Stimulated activated CD4-positive, alpha-beta T cell treated with anti-CD3 and anti-CD28 coated beads, Interleukin-2, amount 100 ng/mL, for 4 hours (primary cell): ENCODE results near the gene TMEM132C.

Experiments used
- DNase-seq: peaks from one replicate; pipeline ENCODE4 v3.0.0-alpha.2; 2020; ENCODE audit warnings: low read depth

Gene TMEM132C

DNA sequence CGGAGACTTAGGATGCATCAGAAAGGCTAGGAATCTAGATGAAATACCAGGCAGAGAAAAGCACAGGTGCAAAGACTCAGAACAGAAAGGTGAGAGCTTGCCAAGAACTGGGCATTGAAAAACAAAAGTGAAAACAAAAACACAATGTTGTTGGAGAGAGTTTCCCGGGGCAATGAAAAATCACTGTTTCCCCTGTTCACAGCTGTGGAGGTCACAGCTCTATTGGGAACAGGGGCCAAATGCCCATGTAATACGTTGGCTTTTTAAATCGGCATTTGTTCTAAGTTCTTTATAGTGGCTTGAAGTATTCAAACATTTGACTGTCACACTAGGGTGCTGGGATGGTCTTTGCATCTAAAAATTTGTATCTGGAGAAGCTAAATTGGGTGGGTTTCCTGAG, 448.5 kb downstream of the TMEM132C start:
- DNase-seq = no peak

DNA sequence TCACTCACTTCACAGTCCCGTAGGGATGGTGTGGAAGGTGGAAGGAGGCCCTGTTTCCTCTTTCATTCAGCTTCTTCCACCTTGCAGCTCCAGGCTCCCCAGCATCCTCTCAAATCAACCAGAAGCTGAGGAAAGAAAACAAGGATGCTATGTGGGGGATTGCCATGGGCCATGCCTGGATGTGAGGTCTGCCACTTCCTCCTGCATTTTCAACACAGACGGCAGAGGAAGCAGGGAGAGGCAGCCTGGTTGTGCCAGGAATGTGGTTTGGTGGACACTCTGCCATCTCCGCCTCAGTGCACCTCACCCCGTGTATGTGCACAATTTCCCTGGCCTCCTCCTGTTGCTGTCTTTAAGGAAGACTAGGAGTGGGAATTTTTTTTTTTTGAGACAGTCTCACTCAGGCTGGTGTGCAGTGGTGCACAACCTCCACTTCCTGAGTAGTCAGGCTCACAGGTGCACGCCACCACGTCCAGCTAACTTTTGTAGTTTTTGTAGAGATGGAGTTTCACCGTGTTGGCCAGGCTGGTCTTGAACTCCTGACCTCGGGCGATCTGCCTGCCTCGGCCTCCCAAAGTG, 457.6 kb downstream of the TMEM132C start:
- no peak for DNase-seq

DNA sequence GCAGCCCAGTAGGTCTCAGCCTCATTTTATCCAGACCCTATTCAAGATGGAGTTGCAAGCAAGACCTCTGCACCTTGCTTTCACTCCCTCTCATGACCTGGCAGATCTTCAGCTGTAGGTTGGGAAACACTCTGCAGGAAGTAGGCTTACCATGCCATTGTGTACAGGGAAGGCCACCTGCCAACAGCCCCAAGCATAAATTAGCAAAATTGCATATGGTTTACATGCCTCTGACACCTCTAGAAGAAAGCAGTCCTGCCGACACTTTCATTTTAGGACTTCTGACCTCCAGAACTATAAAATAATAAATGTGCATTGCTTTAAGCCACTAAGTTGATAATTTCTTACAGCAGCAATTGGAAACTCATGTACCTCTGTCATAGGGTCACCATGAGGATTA, 459.9 kb downstream of the TMEM132C start:
- no peak for DNase-seq

DNA sequence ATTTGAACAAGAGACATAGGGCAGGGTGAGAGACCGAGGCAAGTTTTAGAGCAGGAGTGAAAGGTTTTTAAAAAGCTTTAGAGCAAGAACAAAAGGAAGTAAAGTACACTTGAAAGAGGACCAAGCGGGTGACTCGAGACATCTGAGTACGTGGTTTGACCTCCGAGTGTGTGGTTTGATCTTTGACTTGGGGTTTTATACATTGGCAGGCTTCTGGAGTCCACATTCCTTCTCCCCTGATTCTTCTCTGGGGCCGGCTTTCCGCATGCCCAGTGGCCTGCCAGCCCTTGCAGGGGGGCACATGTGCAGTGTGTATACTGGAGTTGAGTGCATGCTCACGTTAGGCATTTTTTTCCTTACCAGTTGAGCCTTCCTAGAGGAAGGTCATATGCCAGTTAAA, 460.5 kb downstream of the TMEM132C start:
- DNase-seq = no peak

DNA sequence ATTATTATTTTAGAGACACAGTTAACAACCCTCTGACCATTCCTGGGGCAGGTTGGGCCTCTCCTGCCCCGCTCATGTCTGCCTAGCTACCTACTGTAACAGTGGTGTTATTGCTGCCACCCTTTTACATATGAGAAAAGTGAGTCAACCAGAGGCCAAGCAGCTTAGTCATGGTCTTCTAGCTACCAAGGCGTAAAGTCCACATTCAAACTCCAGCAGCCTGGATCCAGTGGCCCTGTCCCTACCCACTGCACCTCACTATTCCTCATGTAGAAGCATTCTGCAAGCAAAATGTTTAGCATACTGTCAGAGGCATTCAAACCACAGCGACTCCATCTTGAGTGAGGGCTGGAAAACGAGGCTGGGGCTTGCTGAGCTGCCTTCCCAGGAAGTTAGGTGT, 461.0 kb downstream of the TMEM132C start:
- DNase-seq = no peak

DNA sequence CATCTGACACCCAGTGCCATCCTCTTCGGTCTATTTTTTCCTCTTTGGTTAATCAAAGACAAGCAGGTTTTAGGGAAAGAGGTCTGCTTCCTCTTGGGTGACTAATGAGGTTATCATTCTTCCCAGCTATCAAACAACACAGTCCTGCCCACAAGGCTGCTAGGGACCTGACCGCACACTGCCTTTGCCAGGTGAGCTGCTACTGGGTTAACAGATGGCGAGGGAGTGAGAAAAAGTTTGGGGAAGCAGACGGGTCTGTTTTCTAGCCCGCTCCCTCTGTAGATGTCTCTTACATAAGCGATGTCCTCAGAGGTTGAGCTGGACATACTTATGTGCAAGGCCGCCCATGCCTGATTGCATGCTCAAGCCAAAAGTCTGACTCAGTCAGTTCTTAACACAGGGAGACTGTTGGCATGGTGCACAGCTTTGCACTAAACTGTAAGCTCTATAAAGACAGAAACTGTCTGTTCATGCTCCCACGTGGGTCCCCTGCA, 462.7 kb downstream of the TMEM132C start:
- no peak for DNase-seq

DNA sequence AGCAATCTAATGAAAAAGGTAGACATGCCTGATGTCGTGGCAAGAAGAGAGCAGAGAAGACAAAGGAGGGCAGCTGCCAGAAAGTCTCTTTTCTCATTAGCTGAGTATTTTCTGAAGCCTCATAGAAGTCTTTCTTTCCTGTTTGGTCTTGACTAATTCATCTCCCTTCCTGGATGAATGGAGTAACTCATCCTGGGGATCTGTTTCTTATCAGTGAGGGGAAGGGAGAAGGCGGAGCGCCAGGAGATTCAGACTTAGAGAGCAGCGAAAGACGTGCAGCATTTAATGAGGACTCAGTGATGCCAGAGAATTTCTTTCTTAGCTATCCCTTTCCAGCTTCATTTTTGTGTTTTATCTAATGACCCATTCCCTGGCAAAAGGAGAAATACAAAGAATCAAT, 467.4 kb downstream of the TMEM132C start:
- DNase-seq = no peak

DNA sequence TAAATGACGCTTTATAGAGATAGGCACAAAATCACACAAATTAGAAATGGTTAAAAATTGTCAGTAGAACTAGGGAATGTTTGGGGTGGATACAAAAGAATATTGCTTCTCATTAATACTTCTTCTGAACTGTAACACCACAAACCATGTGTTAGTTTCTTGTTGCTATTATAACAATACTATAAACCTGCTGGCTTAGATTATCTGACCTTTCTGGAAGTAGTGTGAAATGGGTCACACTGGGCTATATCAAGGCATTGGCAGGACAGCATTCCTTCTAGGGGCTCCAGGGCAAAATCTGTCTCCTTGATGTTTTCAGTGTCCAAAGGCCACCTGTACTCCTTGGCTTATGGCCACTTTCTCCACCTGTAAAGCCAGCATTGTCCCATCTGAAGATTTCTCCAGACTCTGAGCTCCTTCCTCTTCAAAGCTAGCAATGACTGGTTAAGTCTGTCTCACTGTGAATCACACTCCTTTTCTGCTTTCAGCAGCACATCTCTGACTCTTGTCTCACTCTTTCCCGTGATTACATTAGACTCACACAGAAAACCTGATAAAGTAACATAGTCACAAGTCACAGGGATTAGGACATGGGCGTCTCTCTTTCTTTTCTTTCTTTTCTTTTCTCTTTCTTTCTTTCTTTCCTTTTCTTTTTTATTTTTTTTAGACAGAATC, 470.5 kb downstream of the TMEM132C start:
- DNase-seq = no peak

DNA sequence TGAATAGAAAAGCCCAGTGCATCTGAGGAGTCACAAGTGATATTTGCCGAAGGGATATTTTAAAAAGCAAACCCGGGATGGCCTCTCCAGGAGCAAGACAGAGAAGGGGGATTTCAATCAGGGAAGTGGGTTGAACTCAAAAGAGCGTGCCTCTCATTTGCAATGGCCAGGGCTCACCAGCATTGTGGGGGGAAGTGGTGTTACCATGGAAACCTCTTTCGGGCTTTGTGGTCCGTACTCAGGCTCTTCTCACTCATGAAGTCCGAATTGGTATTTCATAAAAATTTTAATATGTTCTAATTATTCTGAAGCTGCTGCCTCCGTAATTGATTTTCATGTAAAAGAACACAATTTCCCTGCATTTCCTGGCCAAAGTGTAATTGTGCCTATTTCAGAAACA, 476.9 kb downstream of the TMEM132C start:
- no peak for DNase-seq

DNA sequence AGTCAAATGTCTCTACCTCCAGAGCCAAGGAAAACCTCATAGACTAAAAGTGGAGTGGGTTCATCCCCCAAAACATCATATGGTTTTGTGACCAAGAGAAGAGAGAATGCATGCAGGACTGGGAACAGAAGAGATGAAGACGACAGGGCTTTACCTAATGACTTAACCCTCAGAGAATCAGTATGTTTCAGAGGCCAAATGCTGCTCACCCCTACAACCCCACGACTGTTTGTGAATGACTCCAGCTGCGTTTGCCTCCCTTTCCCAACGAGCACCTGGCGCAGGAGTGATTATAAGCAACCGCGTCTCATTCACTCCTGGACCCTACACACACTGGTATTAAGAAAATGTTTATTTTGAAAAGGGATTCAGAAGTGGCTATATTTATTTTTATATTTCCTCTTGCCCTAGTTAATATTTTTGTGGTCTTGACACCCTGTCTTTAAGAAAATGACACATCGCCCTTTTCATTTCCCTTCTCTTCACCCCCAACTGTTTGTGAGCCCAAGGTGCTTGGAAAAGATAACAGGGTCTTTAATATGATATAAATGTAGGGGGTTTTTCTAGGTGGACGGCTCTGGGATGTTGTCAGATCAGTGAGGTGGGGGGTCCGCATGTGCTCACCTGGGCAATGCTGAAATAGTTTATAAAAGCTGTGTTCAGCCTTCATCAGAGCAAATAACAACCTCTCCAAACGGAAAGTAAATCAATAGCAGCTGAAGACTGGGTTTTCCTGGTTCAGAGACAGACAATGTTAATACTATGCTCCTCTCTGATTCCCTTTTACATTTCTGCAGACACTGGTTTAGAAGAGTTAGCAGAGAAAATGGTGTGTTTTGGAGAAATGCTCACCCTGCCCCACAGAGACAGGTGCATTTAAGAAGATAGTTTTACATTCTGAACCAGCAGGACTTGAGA, 479.1 kb downstream of the TMEM132C start:
- no peak for DNase-seq

DNA sequence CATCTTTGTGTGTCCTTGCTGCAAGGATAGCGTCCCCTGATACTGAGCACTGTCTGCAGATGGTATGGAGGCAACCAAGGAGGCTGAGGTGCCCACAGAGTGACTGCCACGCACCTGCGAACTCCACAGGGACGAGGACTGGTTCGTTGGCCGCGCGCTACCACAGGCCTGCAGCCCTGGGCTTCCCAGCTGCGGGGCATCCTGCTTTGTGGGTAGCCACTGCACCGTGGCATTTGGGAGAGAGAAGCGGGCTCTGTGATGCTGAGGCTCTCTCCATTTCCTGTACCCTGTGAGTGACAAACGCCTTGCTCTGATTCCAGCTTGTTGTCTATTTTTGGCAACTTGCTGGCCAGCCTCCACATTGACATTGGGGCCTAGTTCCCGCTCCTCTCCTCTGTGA, 480.5 kb downstream of the TMEM132C start:
- no peak for DNase-seq

DNA sequence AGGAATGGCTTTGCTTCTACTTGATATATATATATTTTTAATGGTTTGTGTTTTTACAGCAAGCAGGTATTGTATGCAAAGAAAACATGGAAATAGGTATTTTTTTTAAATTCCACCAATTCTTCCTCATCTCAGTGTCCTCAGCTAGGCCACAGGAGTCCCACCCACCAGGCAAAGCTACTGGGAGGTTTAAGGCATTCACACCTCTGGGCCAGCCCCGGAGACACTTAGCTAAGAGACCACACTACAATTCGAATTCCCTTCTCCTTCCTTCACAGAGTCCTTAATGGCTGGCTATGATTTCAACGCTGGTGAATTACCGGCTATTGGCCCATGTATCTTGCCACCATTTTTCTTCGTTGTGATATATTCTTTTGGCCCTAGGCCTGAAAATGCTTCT, 485.4 kb downstream of the TMEM132C start:
- no peak for DNase-seq

DNA sequence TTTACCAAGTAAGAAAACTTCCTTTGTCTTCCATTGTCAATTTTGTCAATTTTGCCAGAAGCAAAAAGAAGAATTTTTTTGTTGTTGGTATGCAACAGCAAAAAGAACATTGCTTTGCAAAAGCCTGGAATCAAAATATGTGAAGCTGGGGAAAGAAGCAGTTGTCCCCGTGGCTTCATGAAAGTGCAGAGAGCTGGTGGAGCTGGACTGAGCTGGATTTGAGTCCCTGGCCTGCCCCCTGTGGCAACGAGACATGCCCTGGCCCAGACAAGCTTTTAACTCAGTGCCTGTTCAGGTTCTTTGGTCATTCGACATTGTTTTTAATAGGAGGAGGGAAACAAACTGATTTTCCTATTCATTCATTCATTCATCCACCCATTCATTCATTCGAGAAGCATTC, 486.5 kb downstream of the TMEM132C start:
- DNase-seq = no peak

DNA sequence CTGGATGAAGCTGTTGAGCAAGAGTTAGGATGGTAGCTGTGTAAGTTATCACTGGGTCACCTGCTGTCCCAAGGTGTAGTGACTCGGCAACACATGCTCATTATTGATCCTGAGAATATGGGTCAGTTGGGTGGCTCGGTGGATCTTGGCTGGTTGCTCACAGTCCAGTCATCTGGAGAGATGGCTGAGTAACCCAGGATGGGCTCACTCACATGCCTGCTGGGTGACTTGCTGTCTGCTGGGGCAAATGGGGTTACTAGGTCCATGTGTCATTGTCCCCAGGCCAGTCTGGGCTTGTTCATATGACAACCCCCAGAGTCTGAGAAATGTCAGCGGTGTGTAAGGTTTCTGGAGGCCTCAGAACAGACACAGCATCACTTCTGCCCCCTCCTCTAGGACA, 487.3 kb downstream of the TMEM132C start:
- no peak for DNase-seq

DNA sequence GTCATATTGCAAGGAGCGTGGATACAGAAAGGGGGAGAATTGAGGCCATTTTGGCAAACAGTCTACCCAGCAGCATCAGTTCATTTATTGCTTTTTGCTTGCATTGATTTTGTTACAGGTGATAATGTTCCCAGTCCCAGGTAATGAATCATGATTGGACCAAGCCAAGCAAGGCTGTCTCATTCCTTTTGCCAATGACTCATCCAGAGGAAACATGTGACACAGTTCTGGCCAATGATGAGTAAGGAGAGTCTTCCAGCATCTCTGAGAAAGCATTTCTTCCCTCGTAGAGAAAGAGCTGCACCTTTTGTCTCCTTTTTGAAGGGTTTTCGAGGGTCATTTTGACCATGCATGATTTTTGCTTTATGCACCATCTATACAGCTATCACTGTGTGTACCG, 488.6 kb downstream of the TMEM132C start:
- no peak for DNase-seq
